K562 (cell line): ENCODE measurements around the gene BTBD16. TPM values are rescaled to one million over a fixed set of nuclear protein-coding genes. Genes with fewer than 3 reads are reported as not detected.

Experiments used
- ATAC-seq: fragments of 200-7000 bp; cut with Tn5 transposase; 3 replicates; pipeline ENCODE4 v1.9.1; 2020; ENCODE audit warnings: moderate library complexity
- BruUV-seq: library from RNA; stranded (reverse); fragments of 400-500 nt; replicated peaks from 2 replicates; lab custom pipeline; 2021; lab: Mats Ljungman, UMichigan
- CTCF ChIA-PET: fragments of 300-600 bp; formaldehyde crosslinking; extraction: SDS; loops from one replicate; lab custom pipeline; 2021; ENCODE audit warnings: low intra/inter-chr PET ratio; lab: Yijun Ruan, JAX
- POLR2A ChIA-PET: fragments of 300-600, 350-650 bp; sonication (Branson Sonifier 250); formaldehyde crosslinking; extraction: SDS; loops from one replicate; lab custom pipeline; 2021; ENCODE audit warnings: antibody characterized with exemption, inconsistent platforms; lab: Yijun Ruan, JAX
- DNase-seq, 4 experiments: peaks; one replicate each; pipeline versions ENCODE4 v3.0.0 to v3.0.0-alpha.2; 2011 to 2018; ENCODE audit warnings: low spot score in 3 of 4, mixed read lengths in 3 of 4; ENCODE audit errors: extremely low read depth in 1 of 4
- FAIRE-seq: peaks from 2 replicates; lab custom pipeline; 2011; peaks lifted over from hg19 to GRCh38; lab: Jason Lieb, UNC
- H2AFZ ChIP-seq: 2 replicates; pipeline ENCODE4 v1.6.0; 2011; ENCODE audit warnings: low read depth, low read length, control low read depth, inconsistent platforms
- H3K27ac ChIP-seq: fragments of 200-600 bp; 3 replicates; pipeline ENCODE4 v1.8.0; 2011; ENCODE audit warnings: low read depth, mild to moderate bottlenecking, control low read depth, inconsistent platforms, low read length, moderate library complexity, mixed read lengths; ENCODE audit errors: extremely low read depth
- H3K27me3 ChIP-seq, 2 experiments: fragments of 300-600 bp in 1 of 2; 2 replicates in 1 of 2; 3 replicates in 1 of 2; pipeline versions ENCODE4 v1.6.0 to v1.8.0; 2011; ENCODE audit warnings: inconsistent platforms in 2 of 2, low read length in 2 of 2, mild to moderate bottlenecking in 1 of 2, mixed read lengths in 1 of 2, moderate library complexity in 1 of 2; ENCODE audit not compliant: control insufficient read depth in 2 of 2, insufficient read depth in 2 of 2
- H3K36me3 ChIP-seq: fragments of 300-600 bp; 3 replicates; pipeline ENCODE4 v1.8.0; 2011; ENCODE audit warnings: mild to moderate bottlenecking, low read length, inconsistent platforms; ENCODE audit not compliant: control insufficient read depth, insufficient read depth
- H3K4me1 ChIP-seq, 2 experiments: fragments of 200-600 bp in 1 of 2; replicated peaks in 1 of 2; 2 replicates in 1 of 2; 3 replicates in 1 of 2; pipeline versions ENCODE4 v1.5.1 to v1.8.0; 2011; ENCODE audit warnings: inconsistent platforms in 2 of 2, low read length in 2 of 2, mild to moderate bottlenecking in 1 of 2, mixed read lengths in 1 of 2, moderate library complexity in 1 of 2; ENCODE audit not compliant: control insufficient read depth in 2 of 2, insufficient read depth in 2 of 2
- H3K4me2 ChIP-seq: 2 replicates; pipeline ENCODE4 v1.6.1; 2011; ENCODE audit warnings: low read length, control low read depth, inconsistent platforms, mixed read lengths; ENCODE audit not compliant: insufficient read depth
- H3K4me3 ChIP-seq: fragments of 200-600 bp; sonication (generic), shearing (Covaris generic); 2 replicates; pipeline ENCODE4 v1.5.1; 2016; ENCODE audit warnings: control low read depth, inconsistent platforms
- H3K79me2 ChIP-seq: fragments of 200-600 bp; 3 replicates; pipeline ENCODE4 v1.8.0; 2011; ENCODE audit warnings: low read length, inconsistent platforms; ENCODE audit not compliant: control insufficient read depth, insufficient read depth
- H3K9ac ChIP-seq, 2 experiments: 2 replicates each; pipeline versions ENCODE4 v1.6.0 to v1.6.1; 2011; ENCODE audit warnings: low read depth in 2 of 2, low read length in 2 of 2, control low read depth in 1 of 2, inconsistent platforms in 1 of 2, mild to moderate bottlenecking in 1 of 2, mixed read lengths in 1 of 2; ENCODE audit not compliant: insufficient read depth in 1 of 2
- H3K9me1 ChIP-seq: one replicate; pipeline ENCODE4 v1.6.0; 2011; ENCODE audit warnings: inconsistent platforms, mild to moderate bottlenecking, low read length, moderate library complexity; ENCODE audit not compliant: control insufficient read depth, insufficient read depth
- H3K9me3 ChIP-seq: replicated peaks from 2 replicates; pipeline ENCODE4 v1.5.1; 2011; ENCODE audit warnings: low read depth, low read length, inconsistent platforms; ENCODE audit not compliant: control insufficient read depth, insufficient read depth
- H4K20me1 ChIP-seq: replicated peaks from 2 replicates; pipeline ENCODE4 v1.6.1; 2011; ENCODE audit warnings: low read length, inconsistent platforms, mixed read lengths; ENCODE audit not compliant: control insufficient read depth, insufficient read depth
- E2F6 ChIP-seq, 2 experiments: IDR thresholded peaks; 2 replicates each; pipeline ENCODE4 v1.6.1; 2011; ENCODE audit warnings: borderline replicate concordance in 1 of 2, control low read depth in 1 of 2, low read depth in 1 of 2, low read length in 1 of 2, mild to moderate bottlenecking in 1 of 2, mixed read lengths in 1 of 2, moderate library complexity in 1 of 2; ENCODE audit not compliant: insufficient read depth in 1 of 2, insufficient read length in 1 of 2, poor library complexity in 1 of 2, severe bottlenecking in 1 of 2; ENCODE audit errors: extremely low read depth in 1 of 2
- NRF1 ChIP-seq, 2 experiments: fragments of 450-650 bp; IDR thresholded peaks in 1 of 2; conservative IDR thresholded peaks in 1 of 2; 2 replicates each; pipeline ENCODE4 v1.6.1; 2014; ENCODE audit warnings: mild to moderate bottlenecking in 2 of 2
- PHF8 ChIP-seq: fragments of 200-600 bp; sonication (generic); IDR thresholded peaks from 2 replicates; pipeline ENCODE4 v1.6.1; 2012; ENCODE audit warnings: mixed run types, mild to moderate bottlenecking, inconsistent platforms, low read length, moderate library complexity, borderline replicate concordance
- YY1 ChIP-seq, 3 experiments: IDR thresholded peaks; 2 replicates each; pipeline ENCODE4 v1.6.1; 2011; ENCODE audit warnings: low read length in 2 of 3, mild to moderate bottlenecking in 2 of 3, moderate library complexity in 2 of 3, borderline replicate concordance in 1 of 3, control low read depth in 1 of 3, low read depth in 1 of 3; ENCODE audit not compliant: insufficient read depth in 3 of 3, insufficient replicate concordance in 2 of 3, control insufficient read depth in 1 of 3, insufficient read length in 1 of 3; ENCODE audit errors: extremely low read depth in 1 of 3
- WGBS: fragments of 100-300 bp; shearing (Covaris generic); methylation state at CpG from one replicate; pipeline ENCODE4 v1.1.6; 2016; ENCODE audit warnings: low coverage, mixed read lengths; ENCODE audit not compliant: insufficient coverage; ENCODE audit errors: missing lambda C conversion rate; 5-methylcytosine and 5-hydroxymethylcytosine counted together
- in situ Hi-C: fragments of 300-500 bp; cut with MboI; formaldehyde crosslinking; loops from 4 replicates; pipeline ENCODE4 v1.15.0; 2018; ENCODE audit warnings: inconsistent platforms, mixed read lengths
- intact Hi-C: fragments of 100-400 bp; cut with micrococcal nuclease; formaldehyde crosslinking; loops from 2 replicates; pipeline ENCODE4 v1.14.2; 2022
- polyA plus RNA-seq, 8 experiments: library from polyadenylated mRNA; depleted of rRNA in 4 of 8; stranded (reverse) in 5 of 8; unstranded in 3 of 8; fragments of >200 nt; fragmentation: Nextera tagmentation in 2 of 8; fragmentation: Illumina TruSeq in 1 of 8; extraction: Ambion mirVana in 2 of 8; extraction: Trizol in 1 of 8; gene quantifications; 2 replicates each; pipeline versions ENCODE4 v1.2.1 to v1.2.3, GENCODE V29; 2011 to 2014; ENCODE audit warnings: inconsistent platforms in 1 of 8, missing spikeins in 1 of 8
- total RNA-seq, 7 experiments: library from RNA; depleted of rRNA in 6 of 7; stranded (reverse); fragments of >200 nt in 6 of 7; fragmentation: Illumina TruSeq in 2 of 7; extraction: Trizol in 2 of 7; gene quantifications; 2 replicates each; pipeline versions ENCODE4 v1.2.1 to v1.2.3, GENCODE V29; 2011 to 2021; ENCODE audit warnings: low replicate concordance in 1 of 7

Gene BTBD16
- total and polyA plus RNA-seq, 9 of the 15 experiments (the other 6 are each of a cell fraction or from before 2014, with no cell fraction given): 0.11 TPM; not detected in 8

- CTCF ChIA-PET: no interaction called here
- POLR2A ChIA-PET: interaction anchor here (0.7 kb wide), 1 partner anchor 15 kb away, joined by 3 read pairs; no protein-coding TSS in a partner anchor
- no peaks in the 10 kb centered on the region for H3K9me1 ChIP-seq
- no TSS peak for BruUV-seq
- peaks cover 5 to 7% of the 10 kb centered on the region in 2 experiments; a peak in 3 of 5 replicates for H3K27me3 ChIP-seq
- 8% methylated on average over 21 of the region's 89 CpGs for WGBS
- DNase-seq (peak; percentile 4 to 41 (median 25)), ATAC-seq (no peak), FAIRE-seq (no peak)
- H3K27ac ChIP-seq: no peak overlapping the region
- no peaks in the 10 kb centered on the region for H3K79me2 ChIP-seq
- no peaks in the 10 kb centered on the region for H4K20me1 ChIP-seq
- H2AFZ ChIP-seq: peak overlapping the region; percentile 59
- peak overlapping the region; percentile 49 for H3K4me2 ChIP-seq
- no peaks in the 10 kb centered on the region for H3K9me3 ChIP-seq
- in situ Hi-C loops (no loop called here), intact Hi-C loops (no loop called here)
- H3K4me3 ChIP-seq: peak overlapping the region; percentile 42
- H3K36me3 ChIP-seq: no peaks in the 10 kb centered on the region
- peaks cover 0 to 13% of the 10 kb centered on the region in 2 experiments; a peak in 2 of 5 replicates for H3K4me1 ChIP-seq
- peak overlapping the region in 1 of 2 experiments; percentile 71; a peak in 2 of 4 replicates for H3K9ac ChIP-seq
- TF ChIP-seq NRF1 (conservative IDR thresholded peaks at IDR 0.05 in 1 of 2, IDR thresholded peaks at IDR 0.05 in 1 of 2) (peak in 1 of 2 experiments; percentile 2; a peak in 1 of 4 replicates), YY1 (IDR thresholded peaks at IDR 0.05; ENCODE audit: borderline replicate concordance in 1 of 3, control insufficient read depth in 1 of 3, extremely low read depth in 1 of 3, insufficient read depth in 3 of 3, insufficient read length in 1 of 3, insufficient replicate concordance in 2 of 3, low read depth in 1 of 3, low read length in 2 of 3) (no peak), E2F6 (IDR thresholded peaks at IDR 0.05; ENCODE audit: borderline replicate concordance in 1 of 2, extremely low read depth in 1 of 2, insufficient read depth in 1 of 2, insufficient read length in 1 of 2, low read depth in 1 of 2, low read length in 1 of 2, poor library complexity in 1 of 2, severe bottlenecking in 1 of 2) (peak in 1 of 2 experiments; percentile 24), PHF8 (peak; percentile 11; the same call in 1 of the 2 replicates)
Observed at GRCh38 chr10:122374859-122375678, 104.0 kb downstream of the BTBD16 start.
